Measurements from ENCODE around the gene TMCO4. TPM values are rescaled to one million over a fixed set of nuclear protein-coding genes. Genes with fewer than 3 reads are reported as not detected.
"Not testable (repeated sequence)": the region's sequence is repeated elsewhere in the genome, so short reads cannot be mapped to it uniquely, and the experiment has no call there.

The TMCO4 gene
- total RNA-seq = 7.6 TPM
- long read RNA-seq, partial matches to known transcripts = 1 of 22 reads
- long read RNA-seq, other reads (novel, unspliced or antisense) = 19 of 22 reads

DNA sequence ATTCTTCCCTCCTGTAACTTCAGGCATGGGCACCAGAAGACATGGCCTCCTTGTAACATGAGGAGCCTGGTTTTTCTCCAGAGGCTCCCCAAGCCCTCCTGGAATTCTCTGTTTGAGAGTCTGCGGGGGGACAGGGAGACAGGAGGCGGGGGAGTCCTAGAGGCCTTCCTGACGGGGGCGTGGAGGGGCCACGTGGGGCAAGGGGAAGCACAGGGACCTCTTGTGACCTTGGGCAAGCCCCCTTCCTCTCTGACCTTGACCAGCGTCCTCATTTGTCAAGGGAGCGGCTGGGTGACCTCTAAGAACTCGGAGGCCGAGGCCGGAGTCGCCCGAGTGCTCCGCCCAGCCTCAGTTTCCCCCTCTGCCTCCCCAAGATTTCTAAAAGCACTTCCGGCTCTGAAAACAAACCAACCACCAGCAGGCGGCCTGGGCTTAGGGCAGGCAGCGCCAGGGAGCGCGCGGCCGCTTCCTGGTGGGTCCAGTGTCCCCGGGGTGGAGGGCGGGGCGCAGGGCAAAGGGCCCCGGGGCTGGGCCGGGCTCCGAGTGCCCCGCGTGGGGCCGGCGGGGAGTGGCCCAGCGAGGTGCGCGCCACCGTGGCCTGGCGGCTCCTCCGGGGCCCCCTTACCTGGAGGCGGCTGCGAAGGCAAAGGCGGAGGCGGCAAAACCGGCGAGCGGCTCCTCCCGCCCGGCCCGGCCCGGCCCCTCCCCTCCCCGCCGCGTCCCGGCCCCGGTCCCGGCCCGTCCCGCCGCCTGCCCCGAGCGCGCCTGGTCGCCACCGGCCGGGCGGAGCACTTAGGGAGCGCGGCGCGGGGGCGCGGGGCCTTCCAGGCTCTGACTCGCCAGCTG lies at the start of gene TMCO4:
TSS of gene TMCO4 (minus strand) at position 687 of the 846 bp plus-strand sequence. CDS start 19,158 bp downstream, outside the sequence.
- peak; percentile 87 for ATAC-seq
- peak; percentile 88 for DNase-seq (ENCODE audit: missing footprints)
- intact Hi-C loops (cut with DNase I) = no loop called here

DNA sequence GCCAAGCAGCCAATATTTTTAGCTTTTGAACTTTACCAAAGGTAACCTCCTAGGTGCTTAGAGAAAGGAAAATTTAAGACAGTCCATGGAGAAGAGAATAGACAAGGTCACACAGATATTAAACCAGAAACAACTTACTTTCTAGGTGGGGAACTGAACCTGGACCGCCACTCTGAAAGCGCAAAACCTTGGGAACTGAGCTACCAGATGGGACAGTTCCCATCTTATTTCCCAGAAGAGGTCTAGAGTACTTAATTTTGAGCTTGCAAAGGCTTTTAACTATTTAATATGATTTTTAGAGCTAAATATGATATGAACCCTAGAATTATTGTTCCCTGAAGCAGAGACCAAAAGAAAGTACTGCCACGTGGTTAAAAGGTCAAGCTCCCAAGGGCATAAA lies 49.6 kb upstream of the TMCO4 start:
- DNase-seq (ENCODE audit: missing footprints); ATAC-seq; intact Hi-C loops (cut with DNase I): not testable (repeated sequence)

DNA sequence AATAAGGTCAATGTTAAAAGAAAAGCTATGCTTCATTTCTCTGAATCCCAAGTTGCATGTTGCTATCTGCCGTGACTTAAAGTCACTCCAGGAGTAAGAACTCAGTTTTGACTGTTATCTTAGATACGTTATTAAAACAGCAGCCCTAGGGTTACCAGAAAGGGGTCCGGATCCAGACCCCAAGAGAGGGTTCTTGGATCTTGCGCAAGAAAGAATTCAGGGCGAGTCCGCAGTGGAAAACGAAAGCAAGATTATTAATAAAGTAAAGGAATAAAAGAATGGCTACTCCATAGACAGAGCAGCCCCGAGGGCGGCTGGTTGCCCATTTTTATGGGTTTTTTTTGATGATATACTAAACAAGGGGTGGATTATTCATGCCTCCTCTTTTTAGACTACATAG lies 47.6 kb upstream of the TMCO4 start:
- ATAC-seq; intact Hi-C loops (cut with DNase I); DNase-seq (ENCODE audit: missing footprints): not testable (repeated sequence)

DNA sequence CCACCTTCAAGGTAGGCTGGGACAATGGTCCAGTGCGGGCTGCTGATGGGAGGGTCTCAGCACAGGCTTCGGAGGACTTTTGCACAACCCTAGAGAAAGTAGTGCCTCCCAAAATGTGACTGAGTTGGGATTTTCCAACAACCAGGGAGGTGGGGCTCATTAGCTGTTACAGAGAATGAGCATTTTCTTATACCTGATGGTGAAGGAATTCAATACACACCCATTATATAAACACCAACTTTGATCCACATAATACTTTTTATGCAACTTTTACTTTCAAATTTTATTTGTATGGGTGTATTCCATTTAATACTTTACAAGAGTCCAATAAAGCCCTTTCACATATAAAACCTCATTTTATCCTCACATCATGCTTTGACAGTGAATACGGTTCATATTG lies 46.6 kb upstream of the TMCO4 start:
- intact Hi-C loops (cut with DNase I) = no loop called here
- DNase-seq (ENCODE audit: missing footprints) (no peak), ATAC-seq (no peak)

DNA sequence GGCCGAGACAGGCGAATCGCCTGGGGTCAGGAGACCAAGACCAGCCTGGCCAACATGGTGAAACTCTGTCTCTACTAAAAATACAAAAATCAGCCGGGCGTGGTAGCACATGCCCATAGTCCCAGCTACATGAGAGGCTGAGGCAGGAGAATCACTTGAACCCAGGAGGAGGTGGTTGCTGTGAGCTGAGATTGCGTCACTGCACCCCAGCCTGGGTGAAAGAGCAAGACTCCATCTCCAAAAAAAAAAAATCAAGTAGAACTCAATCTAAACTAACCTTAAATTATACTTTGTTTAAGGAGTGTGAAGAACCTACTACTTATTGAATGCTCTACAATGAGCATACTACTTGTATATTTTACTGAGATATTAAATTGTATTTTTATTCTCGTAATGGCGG lies 45.8 kb upstream of the TMCO4 start:
- ATAC-seq (no peak), DNase-seq (ENCODE audit: missing footprints) (no peak)
- intact Hi-C loops (cut with DNase I) = no loop called here

DNA sequence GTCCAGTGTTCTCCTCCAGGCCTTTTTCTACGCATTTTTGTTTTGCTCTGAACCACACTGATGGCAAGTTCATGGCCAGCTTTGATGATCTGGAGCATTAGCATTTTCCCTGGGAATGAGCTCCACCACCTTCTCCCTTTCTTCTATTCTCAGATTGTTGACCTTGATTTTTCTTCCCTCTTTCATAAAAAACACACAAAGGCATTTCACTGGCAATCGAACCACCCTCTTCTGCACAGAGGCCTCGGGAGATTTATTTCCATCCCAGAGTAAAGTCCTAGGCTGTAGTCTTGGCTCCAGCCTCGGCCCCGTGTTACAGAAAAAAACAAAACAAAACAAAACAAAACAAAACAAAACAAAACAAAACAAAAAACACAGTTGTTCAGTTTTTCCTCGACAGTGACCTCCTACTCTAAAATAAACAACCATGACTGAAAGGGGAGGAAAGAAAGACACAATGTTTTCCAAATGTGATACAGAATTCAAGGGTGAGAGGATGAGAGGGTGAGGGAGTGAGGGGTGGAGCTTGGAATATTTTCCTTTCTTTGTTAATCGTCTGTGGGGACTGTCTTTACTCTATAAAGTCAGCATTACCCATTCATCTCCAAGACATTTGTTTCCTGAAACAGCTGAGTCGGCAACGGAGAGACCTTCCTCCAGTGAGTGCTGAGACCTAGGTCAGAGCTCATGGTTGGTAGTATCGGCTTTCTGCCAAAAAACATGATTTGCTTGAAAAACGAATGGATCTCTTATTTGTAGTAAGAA lies 45.2 kb upstream of the TMCO4 start:
- intact Hi-C loops (cut with DNase I) = no loop called here
- no peak for ATAC-seq
- DNase-seq (ENCODE audit: missing footprints) = no peak

DNA sequence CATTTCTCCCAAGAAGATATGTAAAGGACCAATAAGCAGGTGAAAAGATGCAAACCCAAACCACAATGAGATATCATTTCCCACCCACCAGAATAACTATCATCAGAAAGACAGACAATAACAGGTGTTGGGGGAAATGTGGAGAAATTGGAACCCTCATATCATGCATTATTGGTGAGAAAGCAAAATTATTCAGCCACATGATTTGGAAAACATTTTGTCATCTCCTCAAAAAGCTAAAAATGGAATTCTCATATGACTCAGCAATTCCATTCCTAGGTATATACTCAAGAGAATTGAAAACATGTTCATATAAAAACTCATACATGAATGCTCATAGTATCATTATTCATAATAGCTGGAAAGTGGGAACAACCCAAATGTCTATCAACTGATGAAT lies 40.5 kb upstream of the TMCO4 start:
- no peak for DNase-seq (ENCODE audit: missing footprints)
- no peak for ATAC-seq
- intact Hi-C loops (cut with DNase I) = no loop called here

DNA sequence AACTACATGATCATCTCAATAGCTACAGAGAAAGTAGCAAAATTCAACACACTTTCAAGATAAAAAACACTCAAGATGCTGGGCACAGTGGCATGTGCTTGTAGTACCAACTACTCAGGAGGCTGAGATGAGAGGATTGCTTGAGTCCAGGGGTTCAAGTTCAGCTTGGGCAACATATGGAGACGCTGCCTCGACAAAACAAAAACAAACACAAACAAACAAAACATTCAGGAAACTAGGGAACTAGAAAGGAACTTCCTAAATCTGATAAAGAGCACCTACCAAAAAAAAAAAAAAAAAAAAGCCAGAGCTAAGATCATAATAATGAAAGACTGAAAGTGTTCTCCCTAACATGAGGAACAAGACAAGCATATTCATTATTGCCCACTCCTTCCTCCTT lies 38.1 kb upstream of the TMCO4 start:
- ATAC-seq (no peak), DNase-seq (ENCODE audit: missing footprints) (no peak)
- intact Hi-C loops (cut with DNase I) = no loop called here

DNA sequence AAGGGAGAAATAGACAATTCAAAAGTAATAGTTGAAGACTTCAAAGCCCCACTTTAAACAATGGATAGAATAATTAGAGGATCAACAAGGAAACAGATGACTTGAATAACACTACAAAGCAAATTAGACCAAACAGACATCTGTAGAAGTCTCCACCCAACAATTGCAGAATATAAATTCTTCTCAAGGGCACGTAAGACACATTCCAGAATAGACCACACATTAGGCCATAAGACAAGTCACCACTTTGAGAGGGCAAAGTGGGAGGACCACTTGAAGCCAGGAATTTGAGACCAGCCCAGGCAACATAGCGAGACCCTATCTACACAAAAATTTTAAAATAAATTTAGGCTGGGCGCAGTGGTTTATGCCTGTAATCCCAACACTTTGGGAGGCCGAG lies 35.9 kb upstream of the TMCO4 start:
- DNase-seq (ENCODE audit: missing footprints) (no peak), ATAC-seq (no peak)
- intact Hi-C loops (cut with DNase I) = no loop called here

DNA sequence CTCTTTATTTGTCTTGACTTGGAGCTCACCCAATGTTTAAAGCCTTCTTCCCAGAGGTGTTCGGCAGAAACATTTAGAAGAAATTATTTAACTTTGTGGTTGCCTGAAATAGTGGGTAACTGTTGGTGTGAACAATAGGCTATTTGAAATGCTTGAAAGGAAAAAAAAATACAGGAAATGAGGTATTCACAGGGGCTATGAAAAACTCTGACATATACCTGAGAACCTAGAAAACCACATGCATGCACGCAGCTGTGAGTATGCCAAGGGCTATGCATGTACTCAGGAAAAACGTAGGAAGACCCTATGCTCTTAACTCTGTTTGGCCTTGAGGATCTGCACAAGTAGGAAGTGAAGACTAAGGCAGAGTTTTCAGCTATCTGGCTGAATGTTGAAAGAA lies 31.7 kb upstream of the TMCO4 start:
- ATAC-seq = no peak
- no peak for DNase-seq (ENCODE audit: missing footprints)
- intact Hi-C loops (cut with DNase I) = no loop called here

DNA sequence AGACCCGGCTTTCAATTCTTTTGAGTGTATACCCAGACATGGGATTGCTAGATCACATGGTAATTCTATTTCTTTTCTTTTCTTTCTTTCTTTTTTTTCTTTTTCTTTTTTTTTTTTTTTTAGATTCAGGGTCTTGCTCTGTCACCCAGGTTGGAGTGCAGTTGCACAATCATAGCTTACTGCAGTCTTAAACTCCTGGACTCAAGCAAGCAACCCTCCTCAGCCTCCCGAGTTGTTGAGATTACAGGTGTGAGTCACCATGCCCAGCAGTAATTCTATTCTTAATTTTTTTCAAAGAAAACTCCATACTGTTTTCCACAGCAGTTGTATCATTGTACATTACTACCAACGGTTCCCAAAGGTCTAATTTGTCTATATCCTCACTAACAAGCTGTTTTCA lies 28.8 kb upstream of the TMCO4 start:
- intact Hi-C loops (cut with DNase I) = no loop called here
- DNase-seq (ENCODE audit: missing footprints) (no peak), ATAC-seq (no peak)

DNA sequence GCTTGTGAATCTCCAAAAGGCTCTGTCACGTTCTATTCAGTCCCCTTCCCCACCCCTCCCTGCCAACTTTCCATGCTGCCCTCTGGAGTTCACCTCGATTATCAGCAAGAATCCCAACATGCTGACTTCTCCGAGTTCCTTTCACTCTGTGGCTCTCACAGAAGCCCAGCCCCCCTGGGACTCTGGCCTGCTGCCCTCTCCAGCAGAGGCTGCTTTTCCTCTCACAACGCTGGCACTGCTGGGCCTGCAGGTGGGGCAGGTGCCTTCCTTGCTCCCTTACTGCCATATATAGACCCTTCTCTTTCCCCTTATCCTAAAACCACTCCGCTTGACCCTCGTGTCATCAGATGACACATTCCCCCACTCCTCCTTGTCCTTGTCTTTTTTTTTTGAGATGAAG lies 25.6 kb upstream of the TMCO4 start:
- intact Hi-C loops (cut with DNase I) = no loop called here
- DNase-seq (ENCODE audit: missing footprints) = no peak
- no peak for ATAC-seq

DNA sequence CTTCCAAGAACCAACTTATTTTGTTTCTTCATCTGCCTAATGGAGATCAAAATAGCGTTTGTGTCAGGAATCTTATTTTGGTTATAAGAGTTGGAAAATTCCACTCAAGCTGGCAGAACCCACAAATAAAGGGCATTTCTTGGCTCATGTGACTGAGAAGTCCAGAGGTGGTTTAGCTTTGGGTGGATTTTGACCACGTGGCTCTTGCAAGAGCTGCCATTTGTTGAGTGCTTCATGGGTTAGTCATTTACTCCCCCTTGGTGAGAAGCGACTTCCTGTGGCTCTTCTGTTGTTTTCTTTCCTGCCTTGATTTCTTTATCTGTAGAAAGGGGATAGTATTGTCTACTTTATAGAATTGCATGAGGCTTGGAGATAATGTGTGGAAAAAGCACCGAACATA lies 24.8 kb upstream of the TMCO4 start:
- intact Hi-C loops (cut with DNase I) = no loop called here
- ATAC-seq (no peak), DNase-seq (ENCODE audit: missing footprints) (no peak)

DNA sequence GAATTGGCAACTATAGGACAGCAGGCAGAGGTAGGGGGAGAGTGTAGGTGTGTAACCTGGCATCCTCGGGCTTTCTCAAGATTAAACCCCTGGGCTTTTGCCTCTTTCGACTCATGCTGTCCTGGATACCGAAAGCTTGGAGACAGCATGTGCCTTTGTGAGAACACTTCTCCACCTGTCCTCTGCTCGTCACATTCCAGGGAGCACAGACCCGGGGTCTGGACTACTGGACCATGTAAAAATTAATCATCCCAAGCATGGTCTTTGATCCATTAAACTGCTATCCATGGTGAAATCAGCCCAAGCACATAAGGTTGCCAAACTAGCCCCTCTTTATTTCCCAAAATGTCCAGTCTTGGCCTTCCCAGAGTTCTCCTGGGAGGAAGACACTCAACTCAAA lies 24.3 kb upstream of the TMCO4 start:
- ATAC-seq (no peak), DNase-seq (ENCODE audit: missing footprints) (no peak)
- intact Hi-C loops (cut with DNase I) = no loop called here

DNA sequence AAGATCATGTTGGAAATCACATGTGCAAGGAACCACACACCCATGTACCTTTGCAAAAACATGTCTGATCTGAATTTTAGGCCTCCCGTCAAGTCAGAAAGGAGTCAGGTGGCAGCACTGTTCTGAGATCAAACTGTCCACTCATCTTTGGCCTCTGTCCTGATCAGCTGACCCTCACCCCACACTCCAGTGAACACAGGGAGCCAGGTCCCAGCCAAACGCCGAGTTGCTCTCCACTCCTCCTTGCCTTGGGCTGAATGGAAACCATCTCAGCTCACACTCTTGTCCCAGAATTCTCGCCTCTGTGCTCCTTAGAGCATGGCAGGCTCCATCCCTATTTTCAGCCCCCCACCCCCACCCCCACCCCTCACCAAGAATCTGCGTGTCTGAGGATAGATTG lies 20.0 kb upstream of the TMCO4 start:
- no peak for DNase-seq (ENCODE audit: missing footprints)
- intact Hi-C loops (cut with DNase I) = no loop called here
- no peak for ATAC-seq

DNA sequence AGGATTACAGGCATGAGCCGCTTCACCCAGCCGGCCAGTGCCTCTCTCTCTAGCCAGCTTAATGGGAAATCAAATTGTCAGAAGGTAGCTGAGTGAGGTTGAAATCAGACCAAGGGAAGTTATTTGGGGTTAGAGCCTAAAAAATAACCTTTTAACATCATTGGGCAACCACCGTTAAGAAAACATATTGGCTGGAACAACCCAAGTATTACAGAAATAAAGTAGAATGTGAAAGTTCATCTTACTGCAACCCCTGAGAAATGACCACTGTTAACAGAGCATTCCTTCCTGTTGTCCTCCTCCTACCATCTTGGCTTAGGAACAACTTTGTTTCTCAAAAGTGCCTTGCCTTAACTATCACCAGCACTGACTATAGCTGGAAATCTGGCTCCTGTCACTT lies 18.6 kb upstream of the TMCO4 start:
- no peak for DNase-seq (ENCODE audit: missing footprints)
- intact Hi-C loops (cut with DNase I) = no loop called here
- no peak for ATAC-seq

DNA sequence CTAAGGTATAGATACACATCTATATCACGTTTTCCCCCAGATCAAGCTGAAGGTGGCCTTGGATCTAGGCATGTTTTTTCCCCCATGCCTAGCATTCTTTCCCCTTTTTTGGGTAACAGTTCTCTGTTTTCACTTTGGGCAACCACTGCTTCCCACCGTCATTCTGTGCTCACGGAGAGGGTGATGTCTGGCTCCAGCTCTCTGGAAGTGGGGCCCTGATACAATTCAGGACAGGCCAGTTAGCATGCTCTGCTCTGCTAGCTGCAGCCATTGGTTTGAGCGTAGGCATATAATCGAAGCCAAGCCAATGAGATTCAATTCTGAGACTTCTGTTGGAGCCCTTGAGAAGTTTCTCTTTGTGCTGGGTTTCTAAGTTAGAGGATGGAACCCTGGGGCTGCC lies 17.4 kb upstream of the TMCO4 start:
- ATAC-seq (no peak), DNase-seq (ENCODE audit: missing footprints) (no peak)
- intact Hi-C loops (cut with DNase I) = no loop called here

DNA sequence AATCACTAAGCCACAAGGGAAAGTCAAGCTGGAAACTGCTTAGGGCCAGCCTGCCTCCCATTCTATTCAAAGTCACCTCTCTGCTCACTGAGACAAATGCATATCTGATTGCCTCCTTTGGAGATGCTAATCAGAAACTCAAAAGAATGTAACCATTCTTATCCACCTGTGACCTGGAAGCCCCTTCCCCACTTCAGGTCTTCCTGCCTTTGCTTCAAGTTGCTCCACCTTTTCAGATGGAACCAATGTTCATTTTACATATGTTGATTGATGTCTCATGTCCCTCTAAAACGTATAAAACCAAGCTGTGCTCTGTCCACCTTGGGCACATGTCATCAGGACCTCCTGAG lies 17.0 kb upstream of the TMCO4 start:
- DNase-seq (ENCODE audit: missing footprints); ATAC-seq; intact Hi-C loops (cut with DNase I): not testable (repeated sequence)

DNA sequence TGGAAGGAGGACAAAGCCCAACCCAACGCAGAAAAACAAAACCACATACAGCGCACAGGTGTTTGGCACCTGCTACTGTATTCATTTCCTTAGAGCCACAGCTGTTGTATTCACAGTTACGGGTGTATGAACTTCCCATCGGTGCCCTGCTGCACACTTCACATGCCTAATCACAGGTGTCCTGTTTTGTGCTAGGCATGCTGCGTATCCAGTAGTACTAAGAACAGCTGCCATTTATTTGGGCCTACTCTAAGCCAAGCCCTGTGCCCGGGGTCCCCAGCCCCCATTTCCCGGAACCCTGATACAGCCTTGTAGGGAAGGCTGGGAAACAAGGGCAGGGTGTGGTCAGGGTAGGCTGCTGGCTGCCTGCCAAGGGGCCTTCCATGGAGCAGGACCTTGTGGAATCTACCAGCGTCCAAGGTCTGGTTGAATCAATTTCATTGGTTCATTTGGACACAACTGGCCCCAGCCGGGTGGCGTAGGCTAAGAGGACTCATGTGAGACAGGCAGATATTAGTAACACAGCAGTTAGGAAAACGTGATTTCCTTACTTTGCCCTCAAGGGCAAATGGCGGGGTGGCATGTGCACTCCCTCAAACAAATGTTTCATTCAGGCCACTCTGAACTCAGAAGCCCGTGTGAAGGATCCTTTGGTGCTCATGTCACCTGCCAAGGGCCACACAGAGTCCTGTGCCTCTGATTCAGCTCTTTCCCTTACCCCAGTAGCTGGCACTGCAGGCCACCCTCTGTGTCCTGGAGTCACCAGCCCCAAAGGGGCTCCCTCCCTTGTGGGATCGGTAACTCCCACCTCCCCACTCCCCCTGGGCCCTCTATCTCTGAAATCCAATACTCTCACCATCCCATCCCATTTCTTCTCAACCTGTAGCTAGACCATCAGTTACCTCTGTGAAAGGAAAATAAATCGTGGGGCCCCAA lies 16.4 kb upstream of the TMCO4 start:
- intact Hi-C loops (cut with DNase I) = no loop called here
- no peak for ATAC-seq

More for the DNA sequence above, 16.4 kb upstream of the TMCO4 start:
- DNase-seq (ENCODE audit: missing footprints) = no peak
